Prostate gland (tissue), 2 donors: Measurements from ENCODE around the gene DCDC1. TPM values are rescaled to one million over a fixed set of nuclear protein-coding genes. Genes with fewer than 3 reads are reported as not detected.

ENCODE experiments used
- DNase-seq: peaks from one replicate; pipeline ENCODE4 v3.0.0-alpha.2; 2019; ENCODE audit warnings: low spot score
- H3K27ac ChIP-seq, 2 donors: fragments of 200-600 bp; sonication (generic); 2 replicates each; pipeline ENCODE4 v1.5.1; 2017 to 2019
- H3K27me3 ChIP-seq: fragments of 200-600 bp; sonication (generic); replicated peaks from 2 replicates; pipeline ENCODE4 v1.5.1; 2019; ENCODE audit not compliant: insufficient read depth
- H3K36me3 ChIP-seq, 2 donors: fragments of 200-600 bp; sonication (generic); 1 replicate in 1 of 2; 2 replicates in 1 of 2; pipeline versions ENCODE4 v1.5.1 to v1.8.1; 2017 to 2019
- H3K4me1 ChIP-seq: fragments of 200-600 bp; sonication (generic); replicated peaks from 2 replicates; pipeline ENCODE4 v1.5.1; 2019
- H3K4me3 ChIP-seq, 2 donors: fragments of 200-600 bp; sonication (generic); 2 replicates each; pipeline ENCODE4 v1.5.1; 2017 to 2019
- H3K9me3 ChIP-seq: fragments of 200-600 bp; sonication (generic); 2 replicates; pipeline ENCODE4 v1.5.1; 2017
- CTCF ChIP-seq, 4 experiments: fragments of 200-600 bp in 2 of 4; fragments of 450-650 bp in 2 of 4; sonication (generic) in 2 of 4; IDR thresholded peaks; 1 replicate in 3 of 4; 2 replicates in 1 of 4; pipeline ENCODE4 v1.5.1; 2016 to 2019; ENCODE audit warnings: antibody characterized with exemption in 4 of 4, mild to moderate bottlenecking in 2 of 4, moderate library complexity in 2 of 4
- POLR2A ChIP-seq: fragments of 450-650 bp; IDR thresholded peaks from one replicate; pipeline ENCODE4 v1.6.1; 2016; ENCODE audit warnings: antibody characterized with exemption, mild to moderate bottlenecking
- POLR2AphosphoS5 ChIP-seq: sonication (generic); formaldehyde crosslinking; IDR thresholded peaks from one replicate; pipeline ENCODE4 v1.6.1; 2017; ENCODE audit warnings: antibody characterized with exemption
- WGBS: methylation state at CpG from one replicate; pipeline ENCODE4 v1.1.5; 2018; 5-methylcytosine and 5-hydroxymethylcytosine counted together
- intact Hi-C: fragments of 100-400 bp; cut with DNase I; formaldehyde crosslinking; loops from one replicate; pipeline ENCODE4 v1.14.2; 2022
- total RNA-seq, 2 donors: library from RNA; depleted of rRNA; stranded (reverse); fragments of >200 nt; gene quantifications; one replicate each; pipeline ENCODE4 v1.1.0, GENCODE V29; 2016

DCDC1 gene
- total RNA-seq, 2 donors from 2014 or later: 0.36 to 2.5 TPM

GRCh38 chr11:31355817-31356216 lies 13.7 kb downstream of the DCDC1 start:
- Histone ChIP-seq H3K9me3 (no peaks in the 10 kb centered on the region), H3K27me3 (no peaks in the 10 kb centered on the region), H3K27ac (no peak overlapping the region), H3K4me1 (no peaks in the 10 kb centered on the region), H3K36me3 (no peaks in the 10 kb centered on the region), H3K4me3 (no peak overlapping the region)
- TF ChIP-seq CTCF (IDR thresholded peaks at IDR 0.05) (no peak), POLR2AphosphoS5 (no peak), POLR2A (no peak)
- WGBS: 86% methylated on average over 5 of the region's 5 CpGs
- DNase-seq: no peak
- intact Hi-C loops: no loop called here

GRCh38 chr11:31355131-31355530 lies 14.4 kb downstream of the DCDC1 start:
- no peak for TF ChIP-seq POLR2A
- TF ChIP-seq CTCF (IDR thresholded peaks at IDR 0.05): no peak
- no peak for TF ChIP-seq POLR2AphosphoS5
- no peak overlapping the region for H3K4me3 ChIP-seq
- no peak for DNase-seq
- H3K4me1 ChIP-seq: no peaks in the 10 kb centered on the region
- no peaks in the 10 kb centered on the region for H3K9me3 ChIP-seq
- intact Hi-C loops: no loop called here
- H3K36me3 ChIP-seq: no peaks in the 10 kb centered on the region
- H3K27ac ChIP-seq: no peak overlapping the region
- WGBS: 43% methylated on average over 2 of the region's 2 CpGs
- no peaks in the 10 kb centered on the region for H3K27me3 ChIP-seq

- Histone ChIP-seq H3K36me3 (no peaks in the 10 kb centered on the region), H3K9me3 (no peaks in the 10 kb centered on the region), H3K27me3 (no peaks in the 10 kb centered on the region), H3K4me3 (no peak overlapping the region), H3K27ac (no peak overlapping the region), H3K4me1 (no peaks in the 10 kb centered on the region)
- intact Hi-C loops: no loop called here
- no peak for DNase-seq
- TF ChIP-seq CTCF (IDR thresholded peaks at IDR 0.05) (no peak), POLR2AphosphoS5 (no peak), POLR2A (no peak)
Measured at GRCh38 chr11:31351168-31351567, 18.4 kb downstream of the DCDC1 start.

GRCh38 chr11:31340903-31341572 lies 28.5 kb downstream of the DCDC1 start:
- Histone ChIP-seq H3K4me1 (no peaks in the 10 kb centered on the region), H3K27me3 (no peaks in the 10 kb centered on the region), H3K27ac (no peak overlapping the region), H3K9me3 (no peaks in the 10 kb centered on the region), H3K4me3 (no peak overlapping the region), H3K36me3 (no peaks in the 10 kb centered on the region)
- 91% methylated on average over 5 of the region's 5 CpGs for WGBS
- TF ChIP-seq POLR2AphosphoS5: no peak
- TF ChIP-seq CTCF (IDR thresholded peaks at IDR 0.05): no peak
- no peak for TF ChIP-seq POLR2A
- no peak for DNase-seq
- intact Hi-C loops: no loop called here

GRCh38 chr11:31337806-31338205 lies 31.7 kb downstream of the DCDC1 start:
- no peak for DNase-seq
- no peaks in the 10 kb centered on the region for H3K9me3 ChIP-seq
- no peak overlapping the region for H3K27ac ChIP-seq
- no peaks in the 10 kb centered on the region for H3K36me3 ChIP-seq
- intact Hi-C loops: no loop called here
- no peaks in the 10 kb centered on the region for H3K27me3 ChIP-seq
- WGBS: 62% methylated on average over 2 of the region's 2 CpGs
- TF ChIP-seq POLR2AphosphoS5: no peak
- no peak for TF ChIP-seq CTCF (IDR thresholded peaks at IDR 0.05)
- TF ChIP-seq POLR2A: no peak
- H3K4me3 ChIP-seq: no peak overlapping the region
- no peaks in the 10 kb centered on the region for H3K4me1 ChIP-seq
